Stromal cell of bone marrow (primary cell): ENCODE results near the gene POLE3.
A peak's percentile ranks its signal among the peaks of the same experiment; 100 is the strongest.
"Not testable (repeated sequence)": the region's sequence is repeated elsewhere in the genome, so short reads cannot be mapped to it uniquely, and the experiment has no call there.

ENCODE experiments used
- DNase-seq: peaks from one replicate; pipeline ENCODE4 v3.0.0-alpha.2; 2012; ENCODE audit warnings: low read depth

POLE3 gene, protein sequence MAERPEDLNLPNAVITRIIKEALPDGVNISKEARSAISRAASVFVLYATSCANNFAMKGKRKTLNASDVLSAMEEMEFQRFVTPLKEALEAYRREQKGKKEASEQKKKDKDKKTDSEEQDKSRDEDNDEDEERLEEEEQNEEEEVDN

GRCh38 chr9:113410207-113410864 lies at the start of gene POLE3, which contains the start of gene C9orf43:
Gene POLE3, minus strand, starts transcription at chr9:113410675. Its CDS starts 382 bp downstream, at chr9:113410293.
Gene C9orf43, plus strand, starts transcription at chr9:113410747. Its CDS starts 2,747 bp downstream, at chr9:113413494.
- peak; percentile 92 for DNase-seq

DNA sequence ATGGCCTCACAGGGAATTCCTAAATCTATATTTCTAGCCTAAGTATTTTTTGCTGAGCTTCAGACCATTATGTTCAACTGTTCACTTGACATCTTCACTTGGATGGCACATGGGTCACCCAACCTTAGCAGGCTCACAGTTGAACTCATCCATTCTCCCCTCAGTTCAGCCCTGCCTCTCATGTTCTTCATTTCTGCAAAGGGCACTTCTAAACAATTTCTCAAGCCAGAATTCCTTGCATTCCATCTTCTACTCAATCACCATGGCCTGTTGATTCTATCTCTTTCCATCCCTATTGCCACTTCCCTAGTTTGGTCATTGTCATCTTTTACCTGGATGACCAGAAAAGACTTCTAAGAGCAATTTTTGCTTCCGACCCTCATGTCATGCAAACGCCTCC lies 45.8 kb upstream of the POLE3 start:
- no peak for DNase-seq

DNA sequence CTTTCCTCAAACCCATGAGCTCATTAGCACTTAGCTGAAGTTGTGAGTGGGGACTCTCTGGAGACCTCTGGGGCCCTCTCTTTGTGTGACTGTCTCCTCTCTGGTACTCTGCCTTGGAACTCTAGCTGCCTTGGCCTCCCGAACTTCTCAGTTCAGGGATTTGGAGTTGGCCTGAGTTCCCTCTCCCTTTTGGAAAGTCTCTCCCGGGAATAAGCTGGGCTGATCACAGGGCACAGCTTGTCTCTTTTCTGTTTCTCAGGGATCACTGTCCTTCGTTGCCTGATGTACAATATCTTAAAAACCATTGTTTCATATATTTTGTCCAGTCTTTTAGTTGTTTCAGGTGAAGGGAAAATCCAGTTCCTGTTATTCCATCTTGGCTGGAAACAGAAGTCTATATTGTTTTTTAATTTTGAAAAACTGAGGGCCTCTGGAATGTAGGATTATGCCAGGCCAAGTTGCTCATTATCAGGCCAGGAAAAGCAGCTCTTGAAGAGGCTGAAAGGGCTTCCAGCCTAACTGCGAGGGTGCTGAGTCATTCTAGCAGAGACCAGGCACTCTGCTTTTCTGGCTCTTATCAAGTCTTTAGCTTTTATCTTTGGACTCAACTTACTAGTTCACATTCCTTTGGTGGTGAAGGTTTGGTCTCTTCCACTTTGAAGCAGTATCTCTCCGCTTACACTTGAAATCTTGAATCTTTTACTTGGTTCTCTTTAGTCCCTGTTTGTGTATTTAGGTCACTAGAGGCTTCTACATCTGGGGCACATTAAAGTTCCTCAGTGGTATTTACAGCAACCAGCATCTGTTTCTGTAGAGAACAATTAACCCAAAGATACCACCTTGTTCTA lies 44.7 kb upstream of the POLE3 start:
- DNase-seq, result peak; percentile 83

GRCh38 chr9:113452113-113452605 lies 41.7 kb upstream of the POLE3 start:
- no peak for DNase-seq

GRCh38 chr9:113449376-113449775 lies 38.9 kb upstream of the POLE3 start:
- no peak for DNase-seq

DNA sequence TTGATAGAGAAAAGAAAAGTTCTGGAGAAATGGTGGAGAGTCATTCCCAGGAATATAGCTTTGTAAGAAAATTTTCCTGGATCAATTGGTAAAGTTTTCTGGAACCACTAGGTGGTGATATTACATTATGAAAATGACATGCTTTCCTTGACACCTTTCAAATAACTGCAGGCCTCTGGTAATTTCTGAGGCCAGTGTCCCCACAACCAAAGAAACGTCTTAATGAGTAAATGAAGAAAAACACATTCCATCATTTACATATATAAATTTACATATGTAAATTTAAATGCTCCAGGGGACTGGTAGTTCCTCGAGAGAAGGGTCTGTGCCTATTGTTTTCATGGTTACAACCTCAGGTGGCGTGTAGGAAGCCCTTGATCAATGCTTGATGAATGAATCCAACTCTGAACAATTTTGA lies 35.9 kb upstream of the POLE3 start:
- DNase-seq, result peak; percentile 37

- no peak for DNase-seq
Measured at GRCh38 chr9:113444736-113445135, 34.3 kb upstream of the POLE3 start.

DNA sequence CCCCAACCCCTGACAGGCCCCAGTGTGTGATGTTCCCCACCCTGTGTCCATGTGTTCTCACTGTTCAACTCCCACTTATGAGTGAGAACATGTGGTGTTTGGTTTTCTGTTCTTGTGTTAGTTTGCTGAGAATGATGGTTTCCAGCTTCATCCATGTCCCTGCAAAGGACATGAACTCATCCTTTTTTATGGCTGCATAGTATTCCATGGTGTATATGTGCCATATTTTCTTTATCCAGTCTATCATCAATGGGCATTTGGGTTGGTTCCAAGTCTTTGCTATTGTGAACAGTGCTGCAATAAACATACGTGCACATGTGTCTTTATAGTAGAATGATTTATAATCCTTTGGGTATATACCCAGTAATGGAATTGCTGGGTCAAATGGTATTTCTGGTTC lies 27.2 kb upstream of the POLE3 start:
- DNase-seq, result not testable (repeated sequence)

DNA sequence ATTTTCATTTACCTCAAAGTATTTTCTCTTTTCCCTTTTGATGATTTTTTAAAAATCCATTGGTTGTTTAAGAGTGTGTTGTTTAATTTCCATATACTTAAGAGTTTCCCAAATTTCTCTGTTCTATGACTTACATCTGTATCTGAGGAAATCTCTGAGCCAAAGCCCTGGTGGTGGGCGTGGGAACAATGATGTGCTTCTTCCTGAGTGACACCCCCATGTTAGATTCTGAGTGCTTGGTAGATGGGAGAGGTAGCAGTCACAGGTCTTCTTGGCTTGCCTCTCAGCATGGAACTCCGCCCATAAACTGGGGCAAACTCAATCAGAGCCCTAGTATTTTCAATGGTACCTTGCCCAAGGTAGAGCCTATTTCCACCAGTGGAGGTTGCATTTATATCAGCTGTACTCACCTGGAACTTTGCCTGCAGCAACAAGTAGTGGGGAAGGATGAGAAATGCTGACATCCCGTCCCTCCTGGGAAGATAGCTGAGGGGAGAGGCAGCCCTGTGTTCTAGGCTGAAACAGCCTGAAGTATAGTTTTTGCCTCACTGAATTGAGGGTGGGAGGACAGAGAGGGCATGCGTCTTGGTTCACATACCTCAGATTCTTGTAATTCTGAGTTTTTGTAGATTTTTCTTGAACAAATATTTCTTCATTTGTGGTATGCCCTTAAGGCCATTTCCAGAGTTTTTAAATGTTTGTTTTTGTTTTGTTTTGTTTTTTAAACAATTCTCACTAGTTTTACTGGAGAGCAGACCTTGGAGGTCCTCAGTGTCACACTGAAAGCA lies 26.4 kb upstream of the POLE3 start:
- no peak for DNase-seq

GRCh38 chr9:113431191-113431590 lies 20.7 kb upstream of the POLE3 start:
- no peak for DNase-seq

GRCh38 chr9:113428062-113428615 lies 17.7 kb upstream of the POLE3 start:
- DNase-seq, result no peak

DNA sequence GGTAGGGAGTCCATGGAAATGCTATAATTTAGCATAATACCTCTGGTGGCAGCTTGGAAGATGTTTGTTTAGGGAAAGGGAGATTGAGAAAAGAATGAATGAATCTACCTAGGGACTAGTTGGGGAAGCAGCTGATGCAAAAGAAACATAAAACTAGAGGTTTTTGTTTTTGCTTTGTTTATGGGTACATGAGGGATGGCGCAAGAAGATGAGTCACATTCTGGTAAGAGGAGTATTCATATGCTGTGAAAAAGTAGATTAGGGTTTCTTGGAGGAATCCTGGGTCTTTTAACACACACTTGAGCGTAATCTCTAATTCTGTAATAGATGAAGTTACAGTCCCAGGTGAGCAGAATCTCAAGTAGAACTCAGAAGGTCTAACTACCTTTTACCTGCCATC lies 17.2 kb upstream of the POLE3 start:
- DNase-seq, result peak; percentile 62

DNA sequence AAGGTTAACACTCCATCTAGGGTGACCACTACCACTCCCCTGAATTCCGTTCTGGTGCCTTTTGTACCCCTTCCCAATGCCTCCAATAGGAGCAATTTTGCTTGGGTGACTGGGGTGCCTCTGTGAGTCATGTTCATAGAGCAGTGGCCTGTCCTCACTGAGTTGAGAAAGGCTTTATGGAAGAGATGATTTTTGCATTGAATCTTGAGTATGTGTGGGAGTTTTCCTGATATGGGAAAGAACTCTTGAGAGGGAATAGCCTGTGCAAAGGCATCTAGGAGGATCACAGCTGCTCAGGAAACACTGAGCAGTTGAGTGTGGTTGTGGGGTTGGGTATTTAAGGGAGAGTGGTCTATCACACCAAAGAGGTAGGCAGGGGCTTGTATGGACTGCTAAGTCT lies 16.2 kb upstream of the POLE3 start:
- no peak for DNase-seq

DNA sequence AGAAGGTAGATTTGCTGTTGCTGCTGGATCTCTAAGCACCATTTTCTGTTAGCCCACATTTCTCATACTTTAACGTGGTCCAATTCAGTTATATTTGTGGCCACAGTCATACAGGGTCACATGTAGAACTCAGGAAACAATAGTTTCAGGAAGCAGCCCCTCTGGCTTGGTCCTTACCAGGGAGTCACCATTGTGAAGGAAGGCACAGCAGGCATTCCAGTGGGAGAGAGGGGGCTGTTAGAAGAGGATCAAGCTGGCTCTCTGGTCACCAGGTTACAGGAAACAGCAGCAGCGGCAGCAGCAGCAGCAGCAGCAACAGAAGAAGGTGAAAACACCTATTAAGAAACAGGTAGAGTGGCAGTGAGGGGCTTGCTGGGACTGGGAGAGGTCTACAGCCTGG lies 14.6 kb upstream of the POLE3 start:
- no peak for DNase-seq

- no peak for DNase-seq
Measured at GRCh38 chr9:113421726-113422125, 11.3 kb upstream of the POLE3 start.

DNA sequence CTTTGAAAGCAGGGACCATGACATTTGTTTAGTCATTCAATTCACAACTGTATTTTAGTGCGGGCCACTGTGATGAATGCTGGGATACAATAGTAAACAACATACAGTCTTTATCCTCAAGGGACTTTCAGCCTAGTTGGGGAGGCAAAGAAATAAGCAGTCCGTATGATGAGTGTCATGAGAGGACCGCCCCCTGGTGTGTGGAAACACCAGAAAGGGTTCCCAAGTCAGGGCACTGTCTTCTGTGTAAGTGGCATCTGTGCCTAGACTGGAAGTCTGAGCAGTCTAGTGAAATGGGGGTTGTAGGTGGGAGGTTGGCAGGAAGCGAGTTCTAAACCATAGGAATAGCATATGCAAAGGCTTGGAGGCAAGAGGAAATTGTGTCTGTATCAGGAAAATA lies 6.9 kb upstream of the POLE3 start:
- DNase-seq, result no peak

GRCh38 chr9:113416149-113416721 lies 5.8 kb upstream of the POLE3 start:
- no peak for DNase-seq

GRCh38 chr9:113409883-113410206 lies 630 bp downstream of the POLE3 start:
- no peak for DNase-seq

DNA sequence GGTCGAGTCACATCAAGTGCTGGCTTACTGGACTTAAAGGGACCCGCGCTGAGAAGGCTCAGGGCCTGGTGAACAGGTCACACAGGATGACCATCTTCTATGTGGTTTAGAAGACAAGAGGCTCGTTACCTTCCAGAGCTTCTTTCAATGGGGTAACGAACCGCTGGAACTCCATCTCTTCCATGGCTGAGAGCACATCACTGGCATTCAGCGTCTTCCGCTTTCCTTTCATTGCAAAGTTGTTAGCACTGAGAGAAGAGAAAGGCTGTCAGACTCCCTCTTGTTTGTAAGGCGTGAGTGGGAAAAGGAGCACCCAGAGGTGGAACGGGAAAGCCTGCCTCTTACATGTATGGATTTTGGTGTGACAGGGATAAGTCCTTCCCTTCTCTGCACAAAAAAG lies 994 bp downstream of the POLE3 start:
- DNase-seq, result no peak

GRCh38 chr9:113406873-113407511 lies 3.5 kb downstream of the POLE3 start:
- peak; percentile 58 for DNase-seq

DNA sequence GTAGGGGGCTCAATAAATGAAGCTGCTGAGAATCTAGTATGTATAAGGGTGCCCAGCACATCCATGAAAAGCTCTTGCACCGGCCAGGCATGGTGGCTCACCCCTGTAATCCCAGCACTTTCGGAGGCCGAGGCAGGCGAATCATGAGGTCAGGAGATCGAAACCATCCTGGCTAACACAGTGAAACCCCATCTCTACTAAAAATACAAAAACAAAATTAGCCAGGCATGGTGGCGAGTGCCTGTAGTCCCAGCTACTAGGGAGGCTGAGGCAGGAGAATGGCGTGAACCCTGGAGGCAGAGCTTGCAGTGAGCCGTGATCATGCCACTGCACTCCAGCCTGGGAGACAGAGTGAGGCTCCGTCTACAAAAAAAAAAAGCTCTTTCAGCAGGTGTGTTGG lies 4.1 kb downstream of the POLE3 start:
- not testable (repeated sequence) for DNase-seq
